Measurements from ENCODE around the gene ATP6V0B.
A peak's percentile ranks its signal among the peaks of the same experiment; 100 is the strongest.

The ATP6V0B gene

DNA sequence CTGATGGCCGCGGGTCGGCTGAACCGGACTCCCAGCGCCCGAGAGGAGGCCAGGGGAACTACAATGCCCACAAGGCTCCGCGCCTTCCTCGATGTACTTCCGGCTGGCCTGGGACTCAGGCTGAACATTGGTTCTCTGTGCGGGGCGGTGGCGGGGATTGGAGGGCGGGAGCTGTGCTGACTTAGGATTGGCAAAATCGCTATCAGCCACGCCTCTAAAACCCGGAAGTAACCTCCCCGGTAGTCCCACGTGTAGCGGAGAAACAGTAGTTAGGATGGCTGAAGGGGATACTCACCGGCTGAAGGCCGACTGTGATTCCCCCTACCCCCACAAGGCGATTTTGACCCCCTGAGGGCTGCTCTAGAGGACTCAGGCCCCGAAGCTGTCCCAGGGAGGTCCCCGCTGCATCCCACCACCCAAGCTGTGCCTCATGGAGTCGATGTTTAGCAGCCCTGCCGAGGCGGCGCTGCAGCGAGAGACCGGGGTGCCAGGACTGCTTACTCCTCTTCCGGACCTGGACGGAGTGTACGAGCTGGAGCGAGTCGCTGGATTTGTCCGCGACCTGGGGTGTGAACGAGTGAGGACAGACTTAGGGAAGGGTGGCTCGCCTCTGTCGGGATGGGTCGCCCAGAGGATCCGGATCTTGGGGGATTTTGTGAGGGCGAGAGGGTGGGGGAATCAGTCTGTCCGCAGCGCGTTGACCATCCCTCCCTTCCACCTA is 4.9 kb upstream of the ATP6V0B start, which contains the start of gene DPH2:
TSS of gene DPH2 (plus strand) at position 265 of the 721 bp plus-strand sequence. CDS start at position 431, 166 bp downstream.
- DNase-seq (ENCODE audit: low spot score) = peak; percentile 95

DNA sequence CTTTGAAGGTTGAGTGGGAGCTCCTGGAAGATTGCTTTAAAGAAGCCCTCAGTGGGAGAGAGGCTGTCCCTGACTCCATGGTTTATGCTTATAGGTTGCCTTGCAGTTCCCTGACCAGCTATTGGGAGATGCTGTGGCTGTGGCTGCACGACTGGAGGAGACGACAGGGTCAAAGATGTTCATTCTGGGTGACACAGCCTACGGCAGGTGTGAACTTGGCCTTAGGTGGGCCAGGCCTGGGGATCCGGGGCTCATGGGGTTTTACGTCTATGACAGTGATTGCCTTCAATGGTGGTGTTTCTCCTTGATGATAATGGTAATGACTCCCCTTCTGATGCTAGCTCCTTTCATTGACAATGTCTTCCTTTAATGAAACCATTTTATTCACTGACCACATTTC is 4.3 kb upstream of the ATP6V0B start:
- no peak for DNase-seq (ENCODE audit: low spot score)

GRCh38 chr1:43970911-43971310 is 3.8 kb upstream of the ATP6V0B start:
- no peak for DNase-seq (ENCODE audit: low spot score)

- no peak for DNase-seq (ENCODE audit: low spot score)
These were observed 3.3 kb upstream of the ATP6V0B start for GRCh38 chr1:43971336-43971980.

- DNase-seq (ENCODE audit: low spot score) = no peak
These were observed 748 bp upstream of the ATP6V0B start for GRCh38 chr1:43973981-43974442.

- peak; percentile 39 for DNase-seq (ENCODE audit: low spot score)
These were observed 645 bp downstream of the ATP6V0B start for GRCh38 chr1:43975249-43975961.

DNA sequence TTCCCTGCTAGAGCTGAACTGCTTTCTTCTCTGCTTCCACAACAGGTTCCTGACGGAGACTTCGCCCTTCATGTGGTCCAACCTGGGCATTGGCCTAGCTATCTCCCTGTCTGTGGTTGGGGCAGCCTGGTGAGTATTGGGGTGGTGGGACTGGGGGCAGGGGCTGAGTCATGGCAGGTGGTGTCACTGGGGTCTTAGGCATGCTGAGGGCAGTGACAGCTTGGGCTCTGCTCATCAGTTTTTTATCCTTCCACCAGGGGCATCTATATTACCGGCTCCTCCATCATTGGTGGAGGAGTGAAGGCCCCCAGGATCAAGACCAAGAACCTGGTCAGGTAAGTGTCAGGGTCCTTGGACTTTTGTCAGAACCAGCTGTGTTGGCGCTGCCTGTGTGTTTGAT is 1.3 kb downstream of the ATP6V0B start:
- DNase-seq (ENCODE audit: low spot score) = no peak

- DNase-seq (ENCODE audit: low spot score) = no peak
These were observed 2.1 kb downstream of the ATP6V0B start for GRCh38 chr1:43976890-43977289.

GRCh38 chr1:43977376-43978263 is 2.9 kb downstream of the ATP6V0B start:
- no peak for DNase-seq (ENCODE audit: low spot score)

GRCh38 chr1:43978264-43978550 is 3.4 kb downstream of the ATP6V0B start:
- DNase-seq (ENCODE audit: low spot score) = no peak

DNA sequence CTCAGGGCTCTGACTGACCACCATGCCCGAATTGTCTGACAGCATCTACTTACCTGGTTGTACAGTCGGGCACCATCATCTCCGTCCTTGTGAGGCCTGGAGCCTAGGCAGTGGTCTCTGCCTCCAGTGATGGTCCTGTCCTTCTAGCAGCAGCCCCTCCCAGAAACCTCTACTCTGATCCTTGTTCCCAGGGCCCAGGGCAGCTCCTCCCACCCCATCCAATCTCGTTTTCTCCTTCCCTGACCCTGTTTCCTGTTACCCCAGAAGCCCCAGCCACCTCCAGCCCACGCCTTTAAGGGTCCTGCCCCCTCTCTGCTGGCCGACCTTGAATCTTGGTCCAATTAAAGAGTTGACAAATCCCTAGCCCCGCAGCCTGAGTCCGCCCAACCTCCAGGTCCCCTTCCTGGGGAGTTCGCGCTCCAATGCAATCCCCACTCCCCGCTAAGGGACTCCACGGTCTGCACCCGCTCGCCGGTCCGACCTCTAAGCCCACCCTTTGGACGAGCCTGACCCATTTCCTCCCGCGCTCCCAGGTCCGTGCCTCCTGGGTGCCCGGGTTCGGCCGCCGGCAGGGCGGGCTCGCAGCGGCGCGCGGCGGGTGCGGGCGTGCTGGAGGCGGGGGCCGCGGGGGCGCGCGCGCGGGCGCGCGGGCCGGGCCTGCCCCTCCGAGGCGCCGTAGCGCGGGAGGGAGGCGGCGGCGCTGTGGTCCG is 3.9 kb downstream of the ATP6V0B start, which contains the start of gene B4GALT2:
TSS of gene B4GALT2 (plus strand) at position 660 of the 710 bp plus-strand sequence. CDS start 1,951 bp downstream, outside the sequence.
- peak; percentile 14 for DNase-seq (ENCODE audit: low spot score)

GRCh38 chr1:43979261-43979527 is 4.4 kb downstream of the ATP6V0B start:
- DNase-seq (ENCODE audit: low spot score) = no peak

DNA sequence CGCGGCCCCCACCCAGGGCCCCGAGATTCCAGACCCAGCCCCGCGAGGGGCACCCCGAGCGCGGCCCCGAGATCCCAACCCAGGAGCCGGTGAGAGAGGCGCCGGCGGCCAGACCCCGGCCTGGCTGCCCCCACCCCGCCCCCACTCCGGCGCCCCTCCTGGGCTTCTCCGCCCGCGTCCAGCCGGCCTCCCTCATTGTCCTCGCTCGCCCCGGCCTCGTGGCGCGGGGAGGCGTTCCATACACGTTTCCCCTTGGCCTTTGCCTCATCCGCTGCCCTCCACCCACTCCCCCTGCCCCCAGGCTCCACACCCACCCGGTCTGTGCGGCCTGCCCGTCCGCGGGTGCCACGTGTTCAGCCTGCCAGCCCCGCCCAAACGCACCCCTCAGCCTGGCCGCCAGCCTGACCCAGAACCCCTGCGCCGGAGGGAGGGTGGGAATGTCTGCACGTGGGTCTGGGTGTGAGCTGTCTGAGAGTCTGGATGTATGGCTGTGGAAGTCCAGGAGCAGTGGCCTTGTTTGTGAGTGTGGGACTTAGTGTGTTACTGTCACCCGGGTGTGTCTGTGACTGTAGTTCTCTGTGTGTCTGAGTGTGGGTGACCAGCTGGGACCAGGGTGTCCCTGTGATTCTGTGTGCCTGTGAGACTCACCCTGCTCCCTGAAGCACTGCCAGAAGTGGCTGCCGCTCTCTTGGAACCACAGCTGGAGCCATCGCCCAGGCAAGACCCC is 4.9 kb downstream of the ATP6V0B start:
- DNase-seq (ENCODE audit: low spot score) = peak; percentile 3

GRCh38 chr1:43980255-43981134 is 5.7 kb downstream of the ATP6V0B start:
- DNase-seq (ENCODE audit: low spot score) = no peak

DNA sequence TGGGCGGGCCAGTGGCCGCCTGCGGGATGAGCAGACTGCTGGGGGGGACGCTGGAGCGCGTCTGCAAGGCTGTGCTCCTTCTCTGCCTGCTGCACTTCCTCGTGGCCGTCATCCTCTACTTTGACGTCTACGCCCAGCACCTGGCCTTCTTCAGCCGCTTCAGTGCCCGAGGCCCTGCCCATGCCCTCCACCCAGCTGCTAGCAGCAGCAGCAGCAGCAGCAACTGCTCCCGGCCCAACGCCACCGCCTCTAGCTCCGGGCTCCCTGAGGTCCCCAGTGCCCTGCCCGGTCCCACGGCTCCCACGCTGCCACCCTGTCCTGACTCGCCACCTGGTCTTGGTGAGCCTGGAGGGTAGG is 6.4 kb downstream of the ATP6V0B start:
- DNase-seq (ENCODE audit: low spot score) = no peak

- no peak for DNase-seq (ENCODE audit: low spot score)
These were observed 6.9 kb downstream of the ATP6V0B start for GRCh38 chr1:43981636-43982035.

DNA sequence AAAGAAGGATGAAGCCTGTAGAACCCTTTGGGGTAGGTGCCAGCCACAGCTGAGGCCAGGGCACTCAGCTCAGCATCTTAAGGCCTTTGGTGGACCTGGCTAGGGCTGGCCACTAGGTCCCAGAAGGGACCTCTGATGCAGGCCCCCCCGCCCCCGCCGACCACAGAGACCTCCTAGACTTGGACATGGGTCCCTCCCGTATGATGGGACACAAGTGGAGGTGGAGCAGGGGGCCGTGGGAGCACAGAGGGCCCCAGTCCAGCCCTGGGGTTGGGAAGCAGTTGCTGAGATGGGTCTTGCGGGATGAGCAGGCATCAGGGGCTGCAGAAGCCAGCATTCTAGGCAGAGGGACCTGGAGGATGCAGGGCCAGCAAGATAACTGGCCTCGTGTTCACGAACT is 7.5 kb downstream of the ATP6V0B start:
- DNase-seq (ENCODE audit: low spot score) = no peak

DNA sequence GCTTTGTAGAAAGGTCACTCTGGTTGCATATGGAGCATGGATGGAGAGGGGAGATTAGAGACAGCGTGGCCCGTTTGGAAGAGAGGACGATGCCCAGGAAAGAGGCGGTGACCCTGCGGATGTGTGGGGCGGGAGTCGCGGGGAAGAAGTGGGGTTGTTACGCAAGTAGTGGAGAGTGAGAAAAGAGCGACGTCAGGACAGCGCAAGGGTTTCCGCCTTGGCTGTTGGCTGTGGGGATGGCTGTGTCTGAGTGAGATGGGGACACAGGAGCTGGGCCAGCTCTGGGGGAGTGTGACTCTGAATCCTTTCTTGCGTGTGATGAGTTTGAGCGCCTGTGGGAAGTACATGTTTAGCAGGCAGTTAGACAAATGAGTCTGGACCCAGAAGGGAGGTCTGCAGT is 8.0 kb downstream of the ATP6V0B start:
- no peak for DNase-seq (ENCODE audit: low spot score)

DNA sequence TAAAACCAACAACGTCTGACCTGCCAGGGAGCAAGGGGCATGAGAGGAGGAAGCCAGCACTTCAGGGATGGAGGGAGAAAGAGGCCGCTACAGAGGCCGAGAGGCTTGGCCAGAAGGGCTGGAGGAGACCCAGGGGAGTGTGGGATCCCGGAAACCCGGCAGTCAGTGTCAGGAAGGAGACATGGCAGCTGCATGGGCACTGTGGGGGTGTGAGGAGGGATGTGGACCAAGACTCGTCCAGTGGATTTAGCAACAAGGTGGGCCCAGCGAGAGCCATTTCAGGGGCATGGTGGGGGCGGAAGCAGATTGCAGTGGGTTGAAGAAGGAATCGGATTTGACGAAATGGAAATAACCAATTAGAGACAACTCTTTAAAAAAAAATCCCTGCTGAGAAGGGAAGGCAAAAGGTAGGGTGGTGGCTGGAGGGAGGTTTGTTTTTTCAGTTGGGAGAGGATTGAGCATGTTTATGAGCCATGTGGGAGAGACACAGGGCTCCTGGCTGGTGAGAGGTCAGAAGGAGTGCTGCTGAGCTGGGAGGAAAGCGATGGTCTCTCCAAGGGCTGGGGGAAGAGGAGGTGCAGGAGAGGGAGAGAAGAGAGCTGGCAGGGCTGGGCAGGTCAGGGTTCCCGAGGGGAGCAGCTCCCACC is 8.6 kb downstream of the ATP6V0B start:
- DNase-seq (ENCODE audit: low spot score) = no peak
